CD4-positive, alpha-beta T cell treated with Interleukin-6 at 100 ng/mL for 8 hours (primary cell): ENCODE data around the gene ANKS1A.
"Not testable (repeated sequence)": the region's sequence is repeated elsewhere in the genome, so short reads cannot be mapped to it uniquely, and the experiment has no call there.

Source experiments
- DNase-seq: peaks from one replicate; pipeline ENCODE4 v3.0.0-alpha.2; 2020; ENCODE audit warnings: mixed read lengths, low spot score

The ANKS1A gene

GRCh38 chr6:34992376-34992775 is 103.3 kb downstream of the ANKS1A start:
- DNase-seq = no peak

GRCh38 chr6:34993213-34993612 is 104.2 kb downstream of the ANKS1A start:
- DNase-seq = no peak

GRCh38 chr6:34994693-34995092 is 105.6 kb downstream of the ANKS1A start:
- DNase-seq = no peak

- DNase-seq = not testable (repeated sequence)
Observed at GRCh38 chr6:34998417-34998816, 109.4 kb downstream of the ANKS1A start.

GRCh38 chr6:34999153-34999552 is 110.1 kb downstream of the ANKS1A start:
- not testable (repeated sequence) for DNase-seq

- DNase-seq = not testable (repeated sequence)
Observed at GRCh38 chr6:34999962-35000361, 110.9 kb downstream of the ANKS1A start.

- not testable (repeated sequence) for DNase-seq
Observed at GRCh38 chr6:35001349-35001748, 112.3 kb downstream of the ANKS1A start.

- not testable (repeated sequence) for DNase-seq
Observed at GRCh38 chr6:35003886-35004530, 115.0 kb downstream of the ANKS1A start.

GRCh38 chr6:35007016-35007415 is 118.0 kb downstream of the ANKS1A start:
- DNase-seq = no peak

GRCh38 chr6:35008858-35009257 is 119.8 kb downstream of the ANKS1A start:
- DNase-seq = no peak

GRCh38 chr6:35011096-35012041 is 122.3 kb downstream of the ANKS1A start:
- DNase-seq = no peak

- no peak for DNase-seq
Observed at GRCh38 chr6:35013701-35014100, 124.6 kb downstream of the ANKS1A start.

GRCh38 chr6:35014341-35014740 is 125.3 kb downstream of the ANKS1A start:
- no peak for DNase-seq

GRCh38 chr6:35014786-35015185 is 125.7 kb downstream of the ANKS1A start:
- DNase-seq = no peak

GRCh38 chr6:35015476-35015875 is 126.4 kb downstream of the ANKS1A start:
- no peak for DNase-seq

GRCh38 chr6:35015996-35016395 is 126.9 kb downstream of the ANKS1A start:
- DNase-seq = no peak

GRCh38 chr6:35016502-35017321 is 127.7 kb downstream of the ANKS1A start:
- DNase-seq = no peak

- DNase-seq = no peak
Observed at GRCh38 chr6:35017411-35018181, 128.5 kb downstream of the ANKS1A start.

GRCh38 chr6:35018182-35018519 is 129.1 kb downstream of the ANKS1A start:
- no peak for DNase-seq

GRCh38 chr6:35018746-35019145 is 129.7 kb downstream of the ANKS1A start:
- no peak for DNase-seq

- no peak for DNase-seq
Observed at GRCh38 chr6:35019171-35019570, 130.1 kb downstream of the ANKS1A start.

- no peak for DNase-seq
Observed at GRCh38 chr6:35019831-35020230, 130.8 kb downstream of the ANKS1A start.
